Caco-2 (cell line): Measurements from ENCODE around the gene PHIP. TPM values are rescaled to one million over a fixed set of nuclear protein-coding genes. Genes with fewer than 3 reads are reported as not detected.

Experiments
- Bru-seq: library from RNA; stranded (reverse); fragments of 400-500 nt; gene quantifications from one replicate; lab custom pipeline; 2021; lab: Mats Ljungman, UMichigan
- BruChase-seq, 2 experiments: library from RNA; stranded (reverse); fragments of 400-500 nt; gene quantifications; one replicate each; lab custom pipeline; 2021; lab: Mats Ljungman, UMichigan
- BruUV-seq: library from RNA; stranded (reverse); fragments of 400-500 nt; replicated peaks from 2 replicates; lab custom pipeline; 2021; lab: Mats Ljungman, UMichigan
- CTCF ChIA-PET: fragments of 300-600 bp; sonication (Branson Sonifier 250); formaldehyde crosslinking; loops from one replicate; lab custom pipeline; 2022; ENCODE audit warnings: antibody characterized with exemption; lab: Charles Lee
- POLR2A ChIA-PET: fragments of 300-600 bp; sonication (Branson Sonifier 250); formaldehyde crosslinking; loops from one replicate; lab custom pipeline; 2022; ENCODE audit warnings: antibody characterized with exemption; lab: Charles Lee
- DNase-seq, 2 experiments: peaks; one replicate each; pipeline versions ENCODE4 v3.0.0 to v3.0.0-alpha.2; 2020 to 2022
- H3K27me3 ChIP-seq: replicated peaks from 2 replicates; pipeline ENCODE4 v1.6.0; 2011; ENCODE audit warnings: low read length; ENCODE audit not compliant: control insufficient read depth, insufficient read depth
- H3K36me3 ChIP-seq: 2 replicates; pipeline ENCODE4 v1.5.1; 2011; ENCODE audit warnings: low read length; ENCODE audit not compliant: control insufficient read depth, insufficient read depth
- H3K4me1 ChIP-seq: fragments of 250-450 bp; sonication (Bioruptor Pico); 2 replicates; pipeline ENCODE4 v1.5.1; 2020; ENCODE audit warnings: mild to moderate bottlenecking
- H3K4me3 ChIP-seq: 2 replicates; pipeline ENCODE4 v1.5.1; 2011; ENCODE audit warnings: low read depth, mild to moderate bottlenecking, control low read depth, low read length
- H3K9me3 ChIP-seq: fragments of 250-450 bp; sonication (Bioruptor Pico); 2 replicates; pipeline ENCODE4 v1.5.1; 2020; ENCODE audit warnings: mild to moderate bottlenecking, moderate library complexity
- H3K27ac Mint-ChIP-seq: one replicate; pipeline ENCODE4 v1.8.0; 2022; ENCODE audit warnings: mixed read lengths; ENCODE audit not compliant: unreplicated experiment
- H3K27me3 Mint-ChIP-seq: one replicate; pipeline ENCODE4 v1.8.0; 2022; ENCODE audit warnings: mixed read lengths; ENCODE audit not compliant: insufficient read depth, unreplicated experiment
- H3K36me3 Mint-ChIP-seq: one replicate; pipeline ENCODE4 v1.8.0; 2022; ENCODE audit warnings: mild to moderate bottlenecking, mixed read lengths; ENCODE audit not compliant: insufficient read depth, unreplicated experiment
- H3K4me1 Mint-ChIP-seq: one replicate; pipeline ENCODE4 v1.8.0; 2022; ENCODE audit warnings: low read depth, mixed read lengths; ENCODE audit not compliant: unreplicated experiment
- H3K4me3 Mint-ChIP-seq: one replicate; pipeline ENCODE4 v1.8.0; 2022; ENCODE audit warnings: mild to moderate bottlenecking, moderate library complexity, mixed read lengths; ENCODE audit not compliant: unreplicated experiment
- H3K9me3 Mint-ChIP-seq: one replicate; pipeline ENCODE4 v1.8.0; 2022; ENCODE audit warnings: mixed read lengths; ENCODE audit not compliant: unreplicated experiment
- intact Hi-C: fragments of 100-400 bp; cut with micrococcal nuclease; formaldehyde crosslinking; loops from one replicate; pipeline ENCODE4 v1.10.0; 2022; ENCODE audit not compliant: unreplicated experiment
- long read RNA-seq: library from polyadenylated mRNA; stranded (forward); transcript quantifications from one replicate; pipeline ENCODE4 v2.0.0, GENCODE V29; 2022
- total RNA-seq: library from RNA; stranded (reverse); gene quantifications from 2 replicates; pipeline ENCODE4 v1.2.3, GENCODE V29; 2022
- TF ChIP-seq, protein P1 (sequence below), 2 experiments: fragments of 200-600 bp in 1 of 2; IDR thresholded peaks; 1 replicate in 1 of 2; 2 replicates in 1 of 2; pipeline versions ENCODE4 v1.5.1 to v1.8.0; 2011 to 2022; ENCODE audit warnings: antibody characterized with exemption in 1 of 2, control low read depth in 1 of 2, inconsistent platforms in 1 of 2, low read depth in 1 of 2, low read length in 1 of 2, mild to moderate bottlenecking in 1 of 2, moderate library complexity in 1 of 2; ENCODE audit not compliant: insufficient read depth in 1 of 2, severe bottlenecking in 1 of 2, unreplicated experiment in 1 of 2

PHIP gene
- 31.2 and 32.6 TPM in 2 replicates for total RNA-seq
- percentile 96 among the genes with signal in this experiment for Bru-seq, nascent RNA
- BruChase-seq, experiment 1, labeled RNA remaining after a 2-hour chase, result percentile 92 among the genes with signal in this experiment
- BruChase-seq, experiment 2, labeled RNA remaining after a 6-hour chase, result percentile 87 among the genes with signal in this experiment
- long read RNA-seq, full-length matches to known transcripts, result 5 of 26 reads
- long read RNA-seq, partial matches to known transcripts, result 18 of 26 reads
- long read RNA-seq, other reads (novel, unspliced or antisense), result 3 of 26 reads

DNA sequence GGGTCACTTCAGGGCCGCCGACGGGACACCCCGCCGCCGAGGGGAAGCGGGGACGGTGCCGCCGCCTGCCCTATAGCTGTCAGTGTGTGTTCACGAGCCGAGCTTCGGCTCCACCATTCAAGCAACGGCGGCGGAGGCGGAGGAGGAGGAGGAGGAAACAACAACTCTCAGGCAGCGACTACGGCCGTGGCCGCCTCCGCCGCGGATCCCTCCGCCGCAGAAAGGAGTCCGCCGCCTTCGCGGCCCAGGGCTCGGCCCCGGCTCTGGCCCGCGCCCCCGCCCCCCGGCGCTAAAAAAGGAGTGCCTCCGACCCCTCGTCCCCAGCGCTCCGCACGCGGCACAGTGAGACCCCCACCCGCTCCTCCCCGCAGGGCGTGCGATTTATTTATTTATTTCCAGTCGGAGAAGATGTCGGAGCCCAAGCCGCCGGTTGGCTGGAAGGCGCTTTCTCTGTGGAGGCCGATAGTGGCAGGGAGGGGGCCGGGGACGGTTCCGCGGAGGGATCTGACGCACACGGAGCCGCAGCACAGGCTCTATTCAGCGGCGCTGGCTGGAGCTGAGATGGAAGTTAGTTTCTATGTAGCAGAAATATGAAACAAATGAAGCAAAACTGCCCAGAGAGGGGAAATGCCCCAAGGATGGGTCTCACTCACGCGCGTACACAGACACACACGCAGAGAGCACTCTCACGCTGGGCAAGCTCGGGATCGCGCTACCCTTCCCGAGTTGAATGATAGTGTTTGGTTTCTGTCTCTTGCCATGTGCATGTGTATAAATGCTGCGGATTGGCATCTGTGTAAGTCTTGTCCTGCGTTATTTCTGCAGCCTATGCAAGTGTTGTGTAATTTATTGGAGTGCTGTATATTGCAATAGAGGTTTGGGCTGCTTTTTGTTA, at the start of gene PHIP:
TSS of gene PHIP (minus strand) at position 180 of the 895 bp plus-strand sequence. CDS start 186 bp downstream, outside the sequence.
- TSS peak; percentile 82 for BruUV-seq
- Histone ChIP-seq H3K9me3 (no peaks in the 10 kb centered on the region), H3K27me3 (no peaks in the 10 kb centered on the region), H3K36me3 (no peaks in the 10 kb centered on the region), H3K4me1 (no peaks in the 10 kb centered on the region; the same call in 1 of the 2 replicates), H3K4me3 (peak within 1 kb of the TSS; percentile 79)
- Mint-ChIP-seq H3K27ac (peak within 1 kb of the TSS; percentile 96), H3K27me3 (no peaks in the 10 kb centered on the region), H3K36me3 (peaks cover 22% of the 10 kb centered on the region), H3K4me3 (peak within 1 kb of the TSS; percentile 88), H3K4me1 (peaks cover 7% of the 10 kb centered on the region), H3K9me3 (no peaks in the 10 kb centered on the region)
- CTCF ChIA-PET, result interaction anchor here (0.6 kb wide), 1 partner anchor 392 kb away, joined by 3 read pairs; no protein-coding TSS in a partner anchor
- peak; percentile 94 for DNase-seq
- TF ChIP-seq, protein P1, sequence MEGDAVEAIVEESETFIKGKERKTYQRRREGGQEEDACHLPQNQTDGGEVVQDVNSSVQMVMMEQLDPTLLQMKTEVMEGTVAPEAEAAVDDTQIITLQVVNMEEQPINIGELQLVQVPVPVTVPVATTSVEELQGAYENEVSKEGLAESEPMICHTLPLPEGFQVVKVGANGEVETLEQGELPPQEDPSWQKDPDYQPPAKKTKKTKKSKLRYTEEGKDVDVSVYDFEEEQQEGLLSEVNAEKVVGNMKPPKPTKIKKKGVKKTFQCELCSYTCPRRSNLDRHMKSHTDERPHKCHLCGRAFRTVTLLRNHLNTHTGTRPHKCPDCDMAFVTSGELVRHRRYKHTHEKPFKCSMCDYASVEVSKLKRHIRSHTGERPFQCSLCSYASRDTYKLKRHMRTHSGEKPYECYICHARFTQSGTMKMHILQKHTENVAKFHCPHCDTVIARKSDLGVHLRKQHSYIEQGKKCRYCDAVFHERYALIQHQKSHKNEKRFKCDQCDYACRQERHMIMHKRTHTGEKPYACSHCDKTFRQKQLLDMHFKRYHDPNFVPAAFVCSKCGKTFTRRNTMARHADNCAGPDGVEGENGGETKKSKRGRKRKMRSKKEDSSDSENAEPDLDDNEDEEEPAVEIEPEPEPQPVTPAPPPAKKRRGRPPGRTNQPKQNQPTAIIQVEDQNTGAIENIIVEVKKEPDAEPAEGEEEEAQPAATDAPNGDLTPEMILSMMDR (IDR thresholded peaks at IDR 0.05; ENCODE audit: insufficient read depth in 1 of 2, low read depth in 1 of 2, low read length in 1 of 2, severe bottlenecking in 1 of 2, unreplicated experiment in 1 of 2), result no peak
- POLR2A ChIA-PET, result interaction anchor here (0.6 to 0.7 kb wide), 2 partner anchors 49 to 327 kb away, joined by 3 to 4 read pairs; no protein-coding TSS in a partner anchor
- intact Hi-C loops, result loop anchor here (1.0 kb wide), 3 partner anchors 74 to 385 kb away; partner anchors contain the start of gene HMGN3

DNA sequence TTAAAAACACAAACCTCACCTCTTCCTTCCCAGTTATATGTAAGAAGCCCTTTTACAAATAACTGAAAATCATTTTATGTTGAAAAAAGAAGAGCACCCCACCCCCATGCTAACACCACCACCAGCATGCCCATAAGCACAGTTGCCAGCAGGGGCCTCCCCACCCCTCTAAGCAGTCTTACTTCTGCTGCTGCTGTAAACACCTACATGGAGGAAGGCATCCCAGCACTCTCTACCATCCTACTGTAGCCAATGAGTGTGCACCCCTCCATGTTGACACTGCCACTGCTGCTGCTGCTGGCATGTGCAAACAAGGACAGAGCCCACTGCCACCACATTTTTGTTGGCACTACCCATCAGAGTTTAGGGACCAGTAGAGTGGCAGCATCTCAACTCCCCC, 49.6 kb upstream of the PHIP start:
- no peak overlapping the region for H3K4me3 ChIP-seq
- intact Hi-C loops, result no loop called here
- no peak overlapping the region for H3K27ac Mint-ChIP-seq
- H3K27me3 Mint-ChIP-seq, result no peaks in the 10 kb centered on the region
- H3K27me3 ChIP-seq, result no peaks in the 10 kb centered on the region
- H3K4me1 Mint-ChIP-seq, result no peaks in the 10 kb centered on the region
- no peaks in the 10 kb centered on the region; the same call in 1 of the 2 replicates for H3K9me3 ChIP-seq
- no TSS peak for BruUV-seq
- no peaks in the 10 kb centered on the region for H3K36me3 Mint-ChIP-seq
- H3K9me3 Mint-ChIP-seq, result peaks cover 10% of the 10 kb centered on the region
- DNase-seq, result peak; percentile 45 to 46
- H3K36me3 ChIP-seq, result no peaks in the 10 kb centered on the region
- CTCF ChIA-PET, result no interaction called here
- TF ChIP-seq, protein P1 (IDR thresholded peaks at IDR 0.05; ENCODE audit: insufficient read depth in 1 of 2, low read depth in 1 of 2, low read length in 1 of 2, severe bottlenecking in 1 of 2, unreplicated experiment in 1 of 2), result peak; percentile 35 to 52
- POLR2A ChIA-PET, result no interaction called here
- no peak overlapping the region for H3K4me3 Mint-ChIP-seq
- no peaks in the 10 kb centered on the region for H3K4me1 ChIP-seq

GRCh38 chr6:79119217-79119616, 41.2 kb upstream of the PHIP start:
- no peak for DNase-seq
- no peaks in the 10 kb centered on the region for H3K27me3 Mint-ChIP-seq
- H3K9me3 Mint-ChIP-seq, result no peaks in the 10 kb centered on the region
- Histone ChIP-seq H3K36me3 (no peaks in the 10 kb centered on the region), H3K9me3 (no peaks in the 10 kb centered on the region; the same call in 1 of the 2 replicates), H3K4me1 (no peaks in the 10 kb centered on the region), H3K27me3 (no peaks in the 10 kb centered on the region), H3K4me3 (no peak overlapping the region)
- ChIA-PET POLR2A (no interaction called here), CTCF (no interaction called here)
- BruUV-seq, result no TSS peak
- H3K27ac Mint-ChIP-seq, result no peak overlapping the region
- no peak overlapping the region for H3K4me3 Mint-ChIP-seq
- no peaks in the 10 kb centered on the region for H3K36me3 Mint-ChIP-seq
- TF ChIP-seq, protein P1 (IDR thresholded peaks at IDR 0.05; ENCODE audit: insufficient read depth in 1 of 2, low read depth in 1 of 2, low read length in 1 of 2, severe bottlenecking in 1 of 2, unreplicated experiment in 1 of 2), result no peak
- intact Hi-C loops, result no loop called here
- H3K4me1 Mint-ChIP-seq, result no peaks in the 10 kb centered on the region
